ENCODE results near the gene PRDX3.

- TF ChIP-seq CTCF (conservative IDR thresholded peaks at IDR 0.05 in 1 of 2, IDR thresholded peaks at IDR 0.05 in 1 of 2; ENCODE audit: extremely low read depth in 1 of 2, insufficient read depth in 1 of 2, low read depth in 1 of 2, low read length in 2 of 2): no peak
- no peak for TF ChIP-seq EZH2 (IDR thresholded peaks at IDR 0.05; ENCODE audit: borderline replicate concordance, low read length)
Observed at GRCh38 chr10:119118231-119118630, 60.4 kb downstream of the PRDX3 start.
